ENCODE data around the gene ABHD10. TPM values are rescaled to one million over a fixed set of nuclear protein-coding genes. Genes with fewer than 3 reads are reported as not detected.
"Not testable (repeated sequence)": the region's sequence is repeated elsewhere in the genome, so short reads cannot be mapped to it uniquely, and the experiment has no call there.

ABHD10 gene
- polyA plus RNA-seq, 3 donors: 51.5 to 58.1 (median 53.8) TPM

DNA sequence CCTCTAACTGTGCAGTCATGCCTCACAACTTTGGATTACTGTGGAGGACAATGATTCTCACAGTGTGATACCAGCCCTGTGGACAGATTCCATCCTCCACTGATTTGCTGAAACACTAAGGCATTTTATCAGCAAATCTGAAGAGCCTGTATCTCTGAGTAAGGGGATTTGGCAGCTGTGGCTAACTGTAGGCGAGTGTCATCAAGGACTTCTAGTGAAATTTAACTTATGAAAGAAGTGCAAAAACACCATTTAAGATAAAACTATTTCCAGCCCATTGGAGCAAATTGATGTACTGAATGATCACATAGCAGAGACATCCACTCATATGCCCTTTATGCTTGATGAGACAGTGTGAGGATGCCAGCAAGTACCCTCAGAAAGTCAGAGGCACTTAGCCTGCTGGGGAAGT lies 41.9 kb downstream of the ABHD10 start:
- DNase-seq (ENCODE audit: low read depth in 3 of 3, low spot score in 2 of 3): no peak

DNA sequence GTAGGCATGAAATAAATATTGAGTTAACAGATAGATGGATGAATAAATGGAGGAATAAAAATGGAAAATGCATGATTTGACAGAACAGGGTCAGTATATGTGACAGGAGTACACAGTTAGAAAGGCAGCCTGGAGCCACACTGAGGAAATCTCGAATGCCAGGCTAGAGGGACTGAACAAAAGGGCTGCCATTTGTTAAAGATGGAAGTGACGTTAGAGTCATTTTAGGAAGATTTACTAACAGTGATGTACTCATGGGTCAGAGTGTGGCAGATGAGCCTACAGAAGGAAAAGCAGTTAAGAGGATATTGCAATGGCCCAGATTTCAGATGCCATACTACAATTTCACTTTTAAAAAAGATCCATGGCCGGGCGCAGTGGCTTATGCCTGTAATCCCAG lies 48.3 kb downstream of the ABHD10 start:
- no peak for DNase-seq (ENCODE audit: low read depth in 3 of 3, low spot score in 2 of 3)

DNA sequence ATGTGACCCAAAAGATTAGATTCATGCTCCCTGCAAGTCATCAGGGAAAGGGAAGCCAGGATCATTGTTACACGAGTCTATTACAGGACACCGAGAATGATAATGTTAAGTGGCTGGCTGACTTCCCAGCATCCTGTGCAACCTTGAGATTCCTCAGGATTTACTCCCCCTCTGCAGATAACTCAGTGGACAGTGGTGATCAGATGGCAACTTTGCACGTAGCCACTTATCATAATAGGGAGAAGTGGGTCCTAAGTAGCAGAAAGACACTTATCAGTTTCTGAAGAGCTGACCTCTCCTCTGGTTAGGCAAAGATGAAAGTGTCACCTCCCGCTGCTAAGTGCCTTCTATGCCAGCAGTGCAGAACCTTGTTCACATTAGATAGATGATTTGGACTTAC lies 49.0 kb downstream of the ABHD10 start:
- no peak for DNase-seq (ENCODE audit: low read depth in 3 of 3, low spot score in 2 of 3)

DNA sequence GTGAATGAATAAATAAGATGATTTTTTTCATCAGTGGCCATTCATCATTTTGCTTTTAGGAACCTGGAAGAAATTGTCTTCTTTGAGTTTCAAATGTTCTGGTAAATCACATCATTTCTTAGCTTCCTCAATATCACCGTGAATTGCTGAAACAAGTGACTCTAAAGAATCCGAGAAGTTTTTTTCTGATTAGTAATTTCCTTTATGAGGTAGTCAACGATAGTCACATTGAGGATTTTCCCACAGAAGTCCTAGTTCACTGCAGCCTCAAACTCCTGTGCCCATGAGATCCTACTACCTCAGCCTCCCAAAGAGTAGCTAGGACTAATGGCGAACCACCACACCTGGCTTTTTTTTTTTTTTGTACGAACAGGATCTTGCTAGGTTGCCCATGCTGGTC lies 52.1 kb downstream of the ABHD10 start:
- no peak for DNase-seq (ENCODE audit: low read depth in 3 of 3, low spot score in 2 of 3)

DNA sequence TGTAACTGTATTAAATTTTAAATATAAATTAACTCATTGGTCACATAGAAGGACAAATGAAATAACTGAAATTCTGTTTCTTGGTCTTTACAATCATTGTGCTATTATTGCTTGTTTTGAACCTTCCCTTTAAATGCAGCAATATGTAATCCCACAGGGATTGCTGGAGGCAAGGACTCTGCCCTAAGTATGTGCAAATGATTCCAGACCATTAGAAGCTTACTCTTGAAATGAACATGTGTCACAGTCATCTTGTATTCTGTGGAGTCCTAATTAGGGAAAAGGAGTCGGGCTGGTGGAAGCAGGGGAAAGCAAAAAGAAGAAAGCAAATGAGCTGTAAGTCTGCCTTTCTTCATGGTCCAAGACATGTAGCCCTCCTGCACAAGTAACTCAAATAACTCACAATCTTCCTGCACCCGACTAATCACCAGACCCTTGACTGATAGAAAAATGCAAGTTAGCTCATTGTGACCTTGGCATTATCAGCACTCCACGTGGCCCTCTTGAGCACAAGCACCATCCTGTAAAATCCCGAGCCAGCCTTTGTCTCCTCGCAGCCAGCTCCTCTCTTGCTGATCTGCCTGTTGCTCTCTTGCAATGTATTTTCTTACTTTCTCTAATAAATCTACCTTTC lies 53.4 kb downstream of the ABHD10 start:
- DNase-seq (ENCODE audit: low read depth in 3 of 3, low spot score in 2 of 3): no peak

DNA sequence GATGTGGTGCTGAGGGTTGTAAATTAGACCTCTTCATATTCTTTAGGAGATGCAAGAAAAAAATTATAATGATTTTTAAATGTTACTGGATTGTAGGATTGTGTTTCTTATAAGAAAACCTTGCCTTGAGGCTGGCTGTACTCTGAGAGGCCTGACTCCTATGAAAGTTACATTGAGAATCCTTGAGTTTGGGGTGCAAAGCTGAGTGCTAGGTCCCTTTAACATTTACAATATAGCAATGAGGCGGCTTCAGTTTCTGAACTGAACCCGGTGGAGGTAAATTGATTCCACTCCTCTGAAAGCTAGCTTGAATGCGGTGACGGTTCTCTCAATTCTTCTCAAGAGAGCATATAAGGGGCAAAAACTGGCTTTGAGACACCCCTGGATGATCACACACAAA lies 55.6 kb downstream of the ABHD10 start, which contains the start of gene TMPRSS7:
TMPRSS7 (plus strand) TSS at position 301 of the 400 bp plus-strand sequence. CDS start 110 bp downstream, outside the sequence.
- DNase-seq (ENCODE audit: low read depth in 3 of 3, low spot score in 2 of 3): no peak

DNA sequence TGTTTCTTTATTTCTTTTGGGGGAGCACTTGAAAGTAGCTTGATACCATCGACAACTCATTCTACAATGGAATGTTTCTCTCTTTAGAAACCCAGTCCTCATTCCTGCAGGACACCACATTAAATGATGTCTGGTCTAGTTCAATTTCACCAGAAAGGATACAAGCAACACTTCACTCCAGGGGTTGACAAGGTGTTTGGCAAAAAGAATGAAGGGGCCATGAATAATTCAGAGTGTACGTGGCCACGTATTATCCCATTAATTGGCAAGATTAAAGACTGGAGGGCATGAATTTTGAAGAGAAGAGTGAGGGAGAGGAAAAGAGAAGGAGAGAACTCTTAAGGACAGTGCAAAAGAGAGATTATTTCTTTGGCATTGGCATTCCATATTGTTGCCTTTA lies 56.4 kb downstream of the ABHD10 start:
- no peak for DNase-seq (ENCODE audit: low read depth in 3 of 3, low spot score in 2 of 3)

DNA sequence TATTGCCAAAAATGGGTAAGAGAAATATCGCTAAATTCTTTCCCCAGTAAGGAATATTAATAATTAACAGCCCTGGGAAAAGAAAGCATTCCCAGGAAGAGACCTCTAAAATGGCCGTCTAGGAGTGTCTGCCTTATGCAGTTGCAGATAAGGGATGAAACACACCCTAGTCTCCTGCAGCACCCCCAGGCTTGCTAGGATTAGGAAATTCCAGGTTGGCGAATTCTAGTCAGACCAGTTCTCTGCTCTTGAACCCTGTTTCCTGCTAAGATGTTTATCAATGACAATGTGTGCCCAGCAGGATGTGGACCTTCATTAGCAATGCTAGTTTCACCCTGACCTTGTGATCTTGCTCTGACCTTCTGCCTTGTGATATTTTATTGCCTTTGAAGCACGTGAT lies 58.4 kb downstream of the ABHD10 start:
- not testable (repeated sequence) for DNase-seq (ENCODE audit: low read depth in 3 of 3, low spot score in 2 of 3)

DNA sequence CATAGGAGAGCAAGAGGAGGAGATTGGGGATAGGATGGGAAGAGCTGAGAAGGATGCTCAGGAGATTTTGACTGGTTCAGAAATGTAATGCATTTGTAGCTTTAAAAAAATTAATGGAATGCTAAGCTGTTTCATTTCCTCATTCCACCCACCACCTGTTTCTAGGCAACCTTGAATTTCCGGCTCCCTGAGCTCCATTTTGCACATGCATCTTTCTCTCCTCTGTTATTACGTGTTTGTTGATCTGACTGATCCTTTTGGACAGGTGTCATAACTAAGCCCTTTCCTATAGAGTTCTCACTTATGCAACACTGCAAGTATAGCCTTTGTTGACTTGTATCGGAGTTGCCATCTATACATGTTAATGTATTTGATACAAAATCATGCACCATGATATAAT lies 60.0 kb downstream of the ABHD10 start:
- DNase-seq (ENCODE audit: low read depth in 3 of 3, low spot score in 2 of 3): no peak

DNA sequence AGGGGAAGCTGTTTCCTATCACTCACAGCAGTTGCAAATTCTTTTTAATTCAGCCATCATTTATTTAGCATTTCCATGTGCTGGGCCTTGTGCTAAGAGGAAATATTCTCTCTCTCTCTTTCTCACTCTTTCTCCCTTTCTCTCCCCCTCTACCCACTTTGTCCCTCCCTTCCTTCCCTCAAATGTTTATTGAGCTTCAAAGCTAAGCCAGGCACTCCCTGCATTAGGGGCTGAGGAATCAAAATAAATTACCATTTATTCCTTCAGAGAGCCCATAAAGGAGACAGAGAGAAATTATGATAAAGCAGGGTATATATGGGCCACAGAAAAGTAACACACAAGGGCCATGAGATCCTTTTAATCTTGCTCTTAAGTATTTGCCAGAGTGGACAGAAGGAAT lies 62.5 kb downstream of the ABHD10 start:
- DNase-seq (ENCODE audit: low read depth in 3 of 3, low spot score in 2 of 3): no peak

DNA sequence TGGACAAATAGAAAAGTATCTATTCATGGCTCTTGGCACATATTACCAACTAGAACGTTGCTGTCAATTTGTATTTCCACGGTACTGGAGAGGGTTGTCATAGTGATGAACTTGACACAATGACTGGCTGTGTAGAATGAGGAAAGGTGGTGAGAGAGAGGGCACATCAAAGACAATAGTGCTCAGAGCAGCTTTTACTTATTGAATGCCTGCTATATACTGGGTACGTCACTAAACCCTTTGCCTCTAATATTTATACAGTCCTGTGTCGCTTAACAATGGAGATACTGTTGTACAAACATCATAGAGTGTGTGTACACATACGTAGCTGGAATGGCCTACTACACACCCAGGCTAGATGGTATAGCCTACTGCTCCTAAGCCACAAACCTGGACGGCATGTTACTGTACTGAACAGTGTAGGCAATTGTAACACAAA lies 64.0 kb downstream of the ABHD10 start:
- no peak for DNase-seq (ENCODE audit: low read depth in 3 of 3, low spot score in 2 of 3)

Other genes starting within 250 kb of the ABHD10 start
- 10 to 100 TPM; 84.1 to 86.4 (median 85.9) TPM for gene PHLDB2, start 119.8 kb upstream of the ABHD10 start, polyA plus RNA-seq (ENCODE audit: insufficient read length in 3 of 3)
- gene TAGLN3, start 19.9 kb downstream of the ABHD10 start, polyA plus RNA-seq (ENCODE audit: insufficient read length in 3 of 3): 1 to 10 TPM; 1.4 to 2.1 (median 2.1) TPM
- gene TMPRSS7, start 55.7 kb downstream of the ABHD10 start, polyA plus RNA-seq (ENCODE audit: insufficient read length in 3 of 3): not detected
- gene C3orf52, start 107.4 kb downstream of the ABHD10 start, polyA plus RNA-seq (ENCODE audit: insufficient read length in 3 of 3): 1 to 10 TPM; 4.9 to 5.9 (median 5.5) TPM
- gene GCSAM, start 154.2 kb downstream of the ABHD10 start, polyA plus RNA-seq (ENCODE audit: insufficient read length in 3 of 3): 1 to 10 TPM in 2 of 3 donors, under 1 TPM in 1; 0.86 to 2.0 (median 1.7) TPM